HEK293T (cell line): ENCODE results near the gene PPP1CA.

Experiments used
- ELF4 ChIP-seq: fragments of 450-650 bp; IDR thresholded peaks from 2 replicates; pipeline ENCODE4 v1.6.1; 2017; ENCODE audit warnings: antibody characterized with exemption
- FOXK2 ChIP-seq: fragments of 450-650 bp; IDR thresholded peaks from 2 replicates; pipeline ENCODE4 v1.6.1; 2016; ENCODE audit warnings: mild to moderate bottlenecking
- FOXM1 ChIP-seq: fragments of 450-650 bp; IDR thresholded peaks from 2 replicates; pipeline ENCODE4 v1.6.1; 2017; ENCODE audit warnings: mild to moderate bottlenecking, borderline replicate concordance
- SP1 ChIP-seq: fragments of 450-650 bp; IDR thresholded peaks from 2 replicates; pipeline ENCODE4 v1.6.1; 2017

DNA sequence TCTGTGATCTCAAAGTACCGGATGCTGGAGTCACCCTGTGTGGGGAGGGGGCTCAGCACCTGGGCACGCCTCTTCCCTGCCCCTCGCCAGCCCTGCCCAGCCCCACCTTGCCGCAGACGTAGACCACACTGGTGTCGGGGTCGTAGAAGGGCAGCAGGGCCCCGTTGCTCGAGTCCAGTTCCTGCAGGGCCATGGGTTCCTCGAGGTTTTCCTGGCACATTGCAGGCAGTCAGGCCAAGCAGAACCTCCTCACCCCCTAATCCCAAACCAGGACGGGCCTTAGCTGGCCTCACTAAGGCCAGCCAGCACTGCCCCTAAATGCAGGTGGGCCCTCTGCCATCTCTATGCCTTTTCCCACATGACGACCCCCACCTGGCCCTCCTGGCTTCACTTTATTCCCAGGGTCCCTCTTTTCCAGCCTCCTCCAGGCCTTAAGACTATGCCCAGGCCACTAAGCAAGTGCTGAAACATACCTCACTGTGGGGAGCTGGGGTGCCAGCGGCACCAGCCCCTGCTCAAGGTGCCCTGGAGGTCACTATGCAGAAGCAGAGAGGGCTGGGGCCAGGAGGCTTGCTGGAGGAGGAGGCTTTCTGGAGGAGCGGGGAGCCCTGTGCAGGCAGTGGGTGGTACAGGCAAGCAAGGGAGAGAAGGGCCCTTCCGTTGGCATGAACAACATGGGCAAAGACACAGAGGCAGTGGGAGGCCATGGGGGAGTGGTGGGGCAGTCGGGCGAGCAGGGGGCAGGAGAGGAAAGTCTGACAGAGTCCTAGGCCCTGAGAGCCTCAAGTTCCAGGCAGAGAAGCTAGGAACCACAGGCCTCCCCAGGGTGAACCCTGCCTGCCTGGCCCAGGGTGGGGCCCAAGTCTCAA lies 38.8 kb upstream of the PPP1CA start:
- TF ChIP-seq FOXM1 (no peak), SP1 (no peak), ELF4 (no peak), FOXK2 (no peak)
